Transverse colon (tissue), 4 donors: ENCODE results near the gene CALM3. TPM values are rescaled to one million over a fixed set of nuclear protein-coding genes. Genes with fewer than 3 reads are reported as not detected.

Experiments
- DNase-seq: peaks from one replicate; pipeline ENCODE4 v3.0.0-alpha.2; 2019
- H3K27ac ChIP-seq, 4 donors: fragments of 200-600 bp; sonication (generic); 2 replicates each; pipeline ENCODE4 v1.5.1; 2016 to 2018; ENCODE audit warnings: inconsistent platforms in 4 of 4
- H3K27me3 ChIP-seq: fragments of 200-600 bp; sonication (generic); 2 replicates; pipeline ENCODE4 v1.5.1; 2017; ENCODE audit warnings: inconsistent platforms
- H3K36me3 ChIP-seq, 4 donors: fragments of 200-600 bp; sonication (generic); 2 replicates each; pipeline ENCODE4 v1.5.1; 2017 to 2019; ENCODE audit warnings: inconsistent platforms in 4 of 4
- H3K4me1 ChIP-seq, 4 donors: fragments of 200-600 bp; sonication (generic); 2 replicates each; pipeline ENCODE4 v1.5.1; 2017 to 2020; ENCODE audit warnings: inconsistent platforms in 4 of 4
- H3K4me3 ChIP-seq, 4 donors: fragments of 200-600 bp; sonication (generic); 1 replicate in 1 of 4; 2 replicates in 3 of 4; pipeline versions ENCODE4 v1.5.1 to v1.6.1; 2017 to 2019; ENCODE audit warnings: inconsistent platforms in 4 of 4
- H3K9me3 ChIP-seq, 2 donors: fragments of 200-600 bp; sonication (generic); 2 replicates each; pipeline ENCODE4 v1.5.1; 2017 to 2019; ENCODE audit warnings: inconsistent platforms in 2 of 2
- CTCF ChIP-seq, 5 experiments: fragments of 200-600 bp in 3 of 5; fragments of 450-650 bp in 2 of 5; sonication (generic) in 3 of 5; IDR thresholded peaks; 1 replicate in 2 of 5; 2 replicates in 3 of 5; pipeline ENCODE4 v1.5.1; 2016 to 2017; ENCODE audit warnings: antibody characterized with exemption in 5 of 5, inconsistent platforms in 3 of 5, mild to moderate bottlenecking in 2 of 5, moderate library complexity in 1 of 5
- EP300 ChIP-seq: sonication (generic); formaldehyde crosslinking; IDR thresholded peaks from one replicate; pipeline ENCODE4 v1.6.1; 2017; ENCODE audit warnings: antibody characterized with exemption, low read depth
- POLR2A ChIP-seq: fragments of 450-650 bp; IDR thresholded peaks from one replicate; pipeline ENCODE4 v1.6.1; 2016; ENCODE audit warnings: antibody characterized with exemption, mild to moderate bottlenecking, moderate library complexity
- POLR2AphosphoS5 ChIP-seq, 3 donors: sonication (generic); formaldehyde crosslinking; IDR thresholded peaks; one replicate each; pipeline ENCODE4 v1.6.1; 2016; ENCODE audit warnings: antibody characterized with exemption in 3 of 3
- WGBS, 2 donors: methylation state at CpG; one replicate each; pipeline ENCODE4 v1.1.5; 2018; ENCODE audit warnings: low coverage in 1 of 2; 5-methylcytosine and 5-hydroxymethylcytosine counted together
- in situ Hi-C, 4 donors: fragments of 200-750 bp; cut with MboI; loops; one replicate each; pipeline versions ENCODE4 v1.15.0 to v1.15.1; 2017; ENCODE audit warnings: low sequenced_read_pairs in 3 of 4, low pct_ligation_motif_present in 1 of 4, low pct_unique_long_range_greater_than_20kb in 1 of 4
- intact Hi-C: fragments of 100-400 bp; cut with DNase I; formaldehyde crosslinking; loops from one replicate; pipeline ENCODE4 v1.15.1; 2023; ENCODE audit warnings: low total_unique reads
- total RNA-seq, 4 donors: library from RNA; depleted of rRNA; stranded (reverse); fragments of >200 nt; gene quantifications; one replicate each; pipeline ENCODE4 v1.1.0, GENCODE V29; 2016

CALM3 gene
- total RNA-seq, 4 donors from 2014 or later: 160 to 923 (median 194) TPM

- no peak for TF ChIP-seq POLR2A
- no peak for TF ChIP-seq CTCF (IDR thresholded peaks at IDR 0.05)
- peaks cover 2% of the 10 kb centered on the region for H3K27me3 ChIP-seq
- in situ Hi-C loops (no loop called here), intact Hi-C loops (no loop called here)
- H3K27ac ChIP-seq: peak overlapping the region; percentile 68 to 80 (median 74)
- H3K4me1 ChIP-seq: peaks cover 22 to 69% (median 29%) of the 10 kb centered on the region in 4 donors
- no peak for DNase-seq
- no peaks in the 10 kb centered on the region for H3K36me3 ChIP-seq
- no peaks in the 10 kb centered on the region for H3K9me3 ChIP-seq
- 66% methylated on average over 3 of the region's 3 CpGs; no CpG with 5 or more reads in 1 of the 2 donors for WGBS, 2 donors
- H3K4me3 ChIP-seq: no peak overlapping the region
Observed at GRCh38 chr19:46620267-46620666, 19.1 kb downstream of the CALM3 start.

- Histone ChIP-seq H3K27me3 (peaks cover 2% of the 10 kb centered on the region), H3K4me1 (peaks cover 22 to 73% (median 31%) of the 10 kb centered on the region in 4 donors), H3K9me3 (no peaks in the 10 kb centered on the region), H3K36me3 (no peaks in the 10 kb centered on the region), H3K4me3 (no peak overlapping the region), H3K27ac (peak overlapping the region; percentile 68 to 80 (median 74))
- in situ Hi-C loops (no loop called here), intact Hi-C loops (no loop called here)
- WGBS, 2 donors: 50% methylated on average over 6 of the region's 6 CpGs; no CpG with 5 or more reads in 1 of the 2 donors
- DNase-seq: no peak
- peak in 1 of 3 donors; percentile 2 for TF ChIP-seq POLR2AphosphoS5 (IDR thresholded peaks at IDR 0.05)
- no peak for TF ChIP-seq POLR2A
Observed at GRCh38 chr19:46620716-46621115, 19.6 kb downstream of the CALM3 start.

GRCh38 chr19:46621191-46622117 is 20.3 kb downstream of the CALM3 start:
- Histone ChIP-seq H3K4me3 (no peak overlapping the region), H3K9me3 (no peaks in the 10 kb centered on the region), H3K27me3 (peaks cover 2% of the 10 kb centered on the region), H3K36me3 (no peaks in the 10 kb centered on the region), H3K27ac (peak overlapping the region; percentile 68 to 80 (median 74)), H3K4me1 (peaks cover 22 to 79% (median 31%) of the 10 kb centered on the region in 4 donors)
- intact Hi-C loops: no loop called here
- in situ Hi-C loops: no loop called here
- 80% methylated on average over 29 of the region's 32 CpGs; no CpG with 5 or more reads in 1 of the 2 donors for WGBS, 2 donors
- DNase-seq: no peak
- TF ChIP-seq POLR2AphosphoS5 (IDR thresholded peaks at IDR 0.05) (no peak), CTCF (IDR thresholded peaks at IDR 0.05) (no peak), EP300 (no peak), POLR2A (no peak)

- no peaks in the 10 kb centered on the region for H3K9me3 ChIP-seq
- H3K27me3 ChIP-seq: peaks cover 2% of the 10 kb centered on the region
- H3K4me3 ChIP-seq: no peak overlapping the region
- DNase-seq: no peak
- TF ChIP-seq EP300 (no peak), POLR2A (no peak), POLR2AphosphoS5 (IDR thresholded peaks at IDR 0.05) (no peak), CTCF (IDR thresholded peaks at IDR 0.05) (no peak)
- WGBS, 2 donors: 45% methylated on average over 7 of the region's 7 CpGs; no CpG with 5 or more reads in 1 of the 2 donors
- peaks cover 22 to 75% (median 31%) of the 10 kb centered on the region in 4 donors for H3K4me1 ChIP-seq
- intact Hi-C loops (no loop called here), in situ Hi-C loops (no loop called here)
- H3K27ac ChIP-seq: peak overlapping the region in 3 of 4 donors; percentile 68 to 80 (median 75)
- H3K36me3 ChIP-seq: no peaks in the 10 kb centered on the region
Observed at GRCh38 chr19:46622118-46622446, 21.0 kb downstream of the CALM3 start.
